ENCODE data around the gene CDHR3. TPM values are rescaled to one million over a fixed set of nuclear protein-coding genes. Genes with fewer than 3 reads are reported as not detected.

CDHR3 gene
- total and polyA plus RNA-seq, 4 donors = 1.0 to 10.5 (median 1.8) TPM

DNA sequence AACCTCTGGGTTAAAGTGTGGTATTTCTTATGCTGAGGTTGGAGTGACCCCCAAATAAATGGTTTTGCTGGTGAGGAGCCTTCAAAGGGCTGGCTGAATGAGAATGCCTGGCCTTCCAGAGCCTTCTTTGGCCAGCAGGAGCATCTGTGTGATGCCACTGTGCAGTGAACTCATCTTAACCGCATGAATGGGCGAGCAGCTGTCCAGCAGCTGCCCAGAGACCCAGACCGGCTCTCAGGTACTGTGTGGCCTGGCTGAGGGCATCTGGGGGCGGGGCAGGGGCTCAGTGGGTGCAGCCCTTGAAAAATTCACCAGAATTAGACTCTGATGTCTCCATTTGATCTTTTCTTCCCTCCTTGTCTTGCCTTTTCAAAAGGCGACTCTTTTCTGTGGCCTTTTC, 90.0 kb downstream of the CDHR3 start:
- no peak overlapping the region for H3K4me3 ChIP-seq (ENCODE audit: low read depth in 1 of 3, low read length in 3 of 3)
- H3K9me3 ChIP-seq (ENCODE audit: control insufficient read depth in 4 of 4, low read length in 3 of 4) = no peaks in the 10 kb centered on the region
- no peak overlapping the region for H3K9ac ChIP-seq (ENCODE audit: low read depth in 1 of 2, low read length in 2 of 2)
- no peaks in the 10 kb centered on the region for H3K36me3 ChIP-seq (ENCODE audit: control insufficient read depth in 4 of 4, insufficient read depth in 3 of 4, low read depth in 1 of 4, low read length in 3 of 4)
- TF ChIP-seq YY1 (IDR thresholded peaks at IDR 0.05) = no peak
- no peaks in the 10 kb centered on the region for H3K27me3 ChIP-seq (ENCODE audit: control insufficient read depth in 4 of 4, insufficient read depth in 4 of 4, low read length in 3 of 4)
- 91% methylated on average over 5 of the region's 5 CpGs for WGBS
- H3K27ac ChIP-seq (ENCODE audit: low read depth in 1 of 2, low read length in 2 of 2) = no peak overlapping the region
- DNase-seq (ENCODE audit: low spot score) = no peak
- H3K4me1 ChIP-seq (ENCODE audit: control insufficient read depth in 4 of 4, insufficient read depth in 4 of 4, low read length in 3 of 4) = peaks cover 0 to 2% (median 0%) of the 10 kb centered on the region in 4 donors

DNA sequence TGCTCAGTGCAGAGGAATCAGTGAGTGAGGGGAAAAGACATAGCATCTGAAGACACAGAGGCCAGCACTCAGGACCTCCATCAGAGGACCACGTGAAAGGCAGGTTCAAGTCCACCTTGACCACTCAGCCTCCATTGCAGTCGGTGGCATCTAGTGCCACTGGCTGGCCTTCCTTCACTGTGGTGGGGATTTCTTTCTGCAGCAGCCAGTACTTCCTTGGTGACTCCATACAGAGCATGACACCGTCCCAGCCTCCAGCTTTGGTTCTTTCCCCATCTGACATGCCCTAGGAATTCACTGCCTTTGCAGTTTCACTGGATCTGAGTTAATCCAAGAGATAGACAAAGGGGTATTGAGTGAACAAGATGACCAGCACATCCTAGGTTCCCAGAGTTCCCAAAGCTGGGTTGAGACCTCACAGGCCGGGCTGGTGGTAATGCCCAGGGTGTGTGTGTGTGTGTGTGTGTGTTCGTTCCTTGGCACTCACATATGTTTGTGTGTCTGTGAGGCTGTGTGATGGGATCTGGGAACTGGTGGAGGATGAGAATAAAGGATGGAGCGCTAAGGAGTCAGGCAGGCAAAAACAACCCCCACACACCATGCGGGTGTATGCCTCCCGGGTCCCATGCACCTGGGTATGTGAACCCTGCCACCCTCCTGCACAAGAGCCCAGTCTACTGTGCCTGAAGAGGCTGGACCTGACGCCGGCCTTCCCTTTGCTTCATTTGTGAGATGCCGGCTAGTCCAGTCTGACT, 91.3 kb downstream of the CDHR3 start:
- no peak overlapping the region for H3K4me3 ChIP-seq (ENCODE audit: low read depth in 1 of 3, low read length in 3 of 3)
- no peak overlapping the region for H3K9ac ChIP-seq (ENCODE audit: low read depth in 1 of 2, low read length in 2 of 2)
- 95% methylated on average over 11 of the region's 11 CpGs for WGBS
- no peaks in the 10 kb centered on the region for H3K36me3 ChIP-seq (ENCODE audit: control insufficient read depth in 4 of 4, insufficient read depth in 3 of 4, low read depth in 1 of 4, low read length in 3 of 4)
- H3K27me3 ChIP-seq (ENCODE audit: control insufficient read depth in 4 of 4, insufficient read depth in 4 of 4, low read length in 3 of 4) = no peaks in the 10 kb centered on the region
- DNase-seq (ENCODE audit: low spot score) = no peak
- H3K4me1 ChIP-seq (ENCODE audit: control insufficient read depth in 4 of 4, insufficient read depth in 4 of 4, low read length in 3 of 4) = peaks cover 0 to 2% (median 0%) of the 10 kb centered on the region in 4 donors
- no peak overlapping the region for H3K27ac ChIP-seq (ENCODE audit: low read depth in 1 of 2, low read length in 2 of 2)
- H3K9me3 ChIP-seq (ENCODE audit: control insufficient read depth in 4 of 4, low read length in 3 of 4) = no peaks in the 10 kb centered on the region
- TF ChIP-seq HNF4A (conservative IDR thresholded peaks at IDR 0.05) = no peak
- TF ChIP-seq ATF3 (IDR thresholded peaks at IDR 0.05) = no peak
- TF ChIP-seq FOXA2 (IDR thresholded peaks at IDR 0.05) = no peak
- TF ChIP-seq YY1 (IDR thresholded peaks at IDR 0.05) = no peak
- TF ChIP-seq FOXA1 (IDR thresholded peaks at IDR 0.05) = no peak
- TF ChIP-seq SP1 (IDR thresholded peaks at IDR 0.05) = no peak
- no peak for TF ChIP-seq CTCF (IDR thresholded peaks at IDR 0.05; ENCODE audit: low read depth, low read length, missing input control)

DNA sequence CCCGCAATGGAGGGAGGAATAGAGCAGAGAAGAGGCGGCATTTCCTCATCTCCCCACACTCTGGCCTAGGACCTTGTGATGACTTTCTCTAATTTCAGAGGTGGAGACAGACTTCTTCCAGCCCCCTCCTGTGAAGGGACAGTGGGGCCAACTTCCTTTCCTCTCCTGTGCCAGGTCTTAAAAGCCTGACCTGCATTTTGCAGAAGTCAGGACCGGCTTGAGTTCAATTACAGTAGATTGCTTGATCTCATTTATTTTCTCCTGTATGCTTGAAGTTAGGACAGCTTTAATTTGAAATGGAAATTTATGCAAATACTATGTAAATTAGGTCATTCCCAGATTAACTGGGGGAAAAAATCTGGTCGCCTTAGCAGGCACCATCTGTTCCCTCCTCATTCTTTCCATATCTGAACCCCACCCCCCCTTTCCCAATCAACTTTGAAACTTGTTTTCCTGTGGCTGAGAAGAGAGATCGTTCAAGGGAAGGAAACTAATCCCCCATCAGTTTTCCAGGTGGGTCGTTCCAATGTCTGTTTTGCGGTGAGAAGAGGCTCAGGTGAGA, 92.0 kb downstream of the CDHR3 start:
- WGBS = 87% methylated on average over 7 of the region's 7 CpGs
- TF ChIP-seq CTCF (IDR thresholded peaks at IDR 0.05; ENCODE audit: low read depth, low read length, missing input control) (peak; percentile 1), HNF4G (IDR thresholded peaks at IDR 0.05) (no peak), YY1 (IDR thresholded peaks at IDR 0.05) (no peak)
- peaks cover 0 to 2% (median 0%) of the 10 kb centered on the region in 4 donors for H3K4me1 ChIP-seq (ENCODE audit: control insufficient read depth in 4 of 4, insufficient read depth in 4 of 4, low read length in 3 of 4)
- H3K27me3 ChIP-seq (ENCODE audit: control insufficient read depth in 4 of 4, insufficient read depth in 4 of 4, low read length in 3 of 4) = no peaks in the 10 kb centered on the region
- no peak overlapping the region for H3K9ac ChIP-seq (ENCODE audit: low read depth in 1 of 2, low read length in 2 of 2)
- H3K9me3 ChIP-seq (ENCODE audit: control insufficient read depth in 4 of 4, low read length in 3 of 4) = no peaks in the 10 kb centered on the region
- H3K4me3 ChIP-seq (ENCODE audit: low read depth in 1 of 3, low read length in 3 of 3) = no peak overlapping the region
- no peak for DNase-seq (ENCODE audit: low spot score)
- H3K27ac ChIP-seq (ENCODE audit: low read depth in 1 of 2, low read length in 2 of 2) = no peak overlapping the region
- no peaks in the 10 kb centered on the region for H3K36me3 ChIP-seq (ENCODE audit: control insufficient read depth in 4 of 4, insufficient read depth in 3 of 4, low read depth in 1 of 4, low read length in 3 of 4)

Measured in liver (tissue), 9 donors.